H1 (cell line): Measurements from ENCODE around the gene PLA2G4A.

Experiments
- ATF3 ChIP-seq: IDR thresholded peaks from 2 replicates; pipeline ENCODE4 v1.6.1; 2011; ENCODE audit warnings: low read depth, mild to moderate bottlenecking, low read length; ENCODE audit not compliant: insufficient read depth
- CTCF ChIP-seq, 3 experiments: IDR thresholded peaks; 1 replicate in 2 of 3; 2 replicates in 1 of 3; pipeline versions ENCODE4 v1.5.1 to v1.6.1; 2011; ENCODE audit warnings: low read length in 3 of 3, mild to moderate bottlenecking in 3 of 3, inconsistent platforms in 2 of 3, low read depth in 1 of 3, moderate library complexity in 1 of 3; ENCODE audit not compliant: insufficient read depth in 1 of 3; ENCODE audit errors: control extremely low read depth in 1 of 3
- GABPA ChIP-seq: IDR thresholded peaks from 2 replicates; pipeline ENCODE4 v1.6.1; 2011; ENCODE audit warnings: mild to moderate bottlenecking, low read length, moderate library complexity, borderline replicate concordance; ENCODE audit not compliant: insufficient read depth
- JUN ChIP-seq: IDR thresholded peaks from 2 replicates; pipeline ENCODE4 v1.6.1; 2011; ENCODE audit warnings: low read depth, mild to moderate bottlenecking, improper control_type of control experiment, low read length
- MAX ChIP-seq: IDR thresholded peaks from 2 replicates; pipeline ENCODE4 v1.6.1; 2012; ENCODE audit warnings: inconsistent platforms
- POU5F1 ChIP-seq: IDR thresholded peaks from 2 replicates; pipeline ENCODE4 v1.6.1; 2011; ENCODE audit warnings: low read depth, mild to moderate bottlenecking, low read length, moderate library complexity
- SRF ChIP-seq: IDR thresholded peaks from 2 replicates; pipeline ENCODE4 v1.6.1; 2011; ENCODE audit warnings: mild to moderate bottlenecking, low read depth, low read length, moderate library complexity
- SUZ12 ChIP-seq: fragments of 200-600 bp; sonication (generic); IDR thresholded peaks from 2 replicates; pipeline ENCODE4 v1.6.1; 2012; ENCODE audit warnings: mild to moderate bottlenecking, inconsistent platforms, low read length, moderate library complexity, mixed read lengths

- TF ChIP-seq CTCF (IDR thresholded peaks at IDR 0.05; ENCODE audit: control extremely low read depth in 1 of 3, insufficient read depth in 1 of 3, low read depth in 1 of 3, low read length in 3 of 3) (no peak), SRF (no peak), JUN (no peak), SUZ12 (no peak), POU5F1 (no peak), ATF3 (no peak), GABPA (no peak), MAX (no peak)
These were observed 12.8 kb downstream of the PLA2G4A start for GRCh38 chr1:186841599-186841998.
